Kidney glomerular epithelial cell (primary cell): Measurements from ENCODE around the gene LRRFIP1.
"Not testable (repeated sequence)": the region's sequence is repeated elsewhere in the genome, so short reads cannot be mapped to it uniquely, and the experiment has no call there.

ENCODE experiments used
- DNase-seq: peaks from one replicate; lab custom pipeline; 2025; lab: John Stamatoyannopoulos, UW

The LRRFIP1 gene

GRCh38 chr2:237597196-237598145 is 29.9 kb upstream of the LRRFIP1 start:
- no peak for DNase-seq

- no peak for DNase-seq
Measured at GRCh38 chr2:237598468-237599208, 28.7 kb upstream of the LRRFIP1 start.

GRCh38 chr2:237599465-237600110 is 27.8 kb upstream of the LRRFIP1 start:
- DNase-seq, result no peak

GRCh38 chr2:237600205-237600846 is 27.1 kb upstream of the LRRFIP1 start:
- DNase-seq, result no peak

GRCh38 chr2:237601453-237602116 is 25.8 kb upstream of the LRRFIP1 start:
- no peak for DNase-seq

GRCh38 chr2:237602409-237602808 is 25.0 kb upstream of the LRRFIP1 start:
- no peak for DNase-seq

GRCh38 chr2:237603049-237603717 is 24.2 kb upstream of the LRRFIP1 start:
- DNase-seq, result no peak

- DNase-seq, result peak; percentile 43
Measured at GRCh38 chr2:237603718-237604362, 23.5 kb upstream of the LRRFIP1 start.

- no peak for DNase-seq
Measured at GRCh38 chr2:237604391-237604790, 23.0 kb upstream of the LRRFIP1 start.

GRCh38 chr2:237604960-237605359 is 22.4 kb upstream of the LRRFIP1 start:
- DNase-seq, result no peak

GRCh38 chr2:237606522-237606921 is 20.9 kb upstream of the LRRFIP1 start:
- not testable (repeated sequence) for DNase-seq

GRCh38 chr2:237612527-237613357 is 14.6 kb upstream of the LRRFIP1 start:
- DNase-seq, result no peak

GRCh38 chr2:237613679-237614078 is 13.7 kb upstream of the LRRFIP1 start:
- DNase-seq, result no peak

GRCh38 chr2:237614151-237614720 is 13.2 kb upstream of the LRRFIP1 start:
- DNase-seq, result peak; percentile 80

GRCh38 chr2:237615631-237616249 is 11.6 kb upstream of the LRRFIP1 start:
- peak; percentile 5 for DNase-seq

GRCh38 chr2:237616373-237616733 is 11.0 kb upstream of the LRRFIP1 start:
- no peak for DNase-seq

- DNase-seq, result peak; percentile 58
Measured at GRCh38 chr2:237616734-237617586, 10.4 kb upstream of the LRRFIP1 start.

GRCh38 chr2:237617587-237617982 is 9.8 kb upstream of the LRRFIP1 start:
- no peak for DNase-seq
